B cell (primary cell): ENCODE results near the gene FAM131C. TPM values are rescaled to one million over a fixed set of nuclear protein-coding genes. Genes with fewer than 3 reads are reported as not detected.

Experiments used
- ATAC-seq: fragments of 200-7000 bp; cut with Tn5 transposase; one replicate; pipeline ENCODE4 v1.10.0; 2021; ENCODE audit warnings: low read depth, mild to moderate bottlenecking, moderate number of reproducible peaks, moderate library complexity
- CTCF ChIA-PET: fragments of 350-600 bp; sonication (Branson Sonifier 250); formaldehyde crosslinking; loops from one replicate; lab custom pipeline; 2021; ENCODE audit warnings: antibody characterized with exemption, inconsistent platforms; lab: Charles Lee
- POLR2A ChIA-PET: fragments of 350-600 bp; sonication (Branson Sonifier 250); formaldehyde crosslinking; loops from one replicate; lab custom pipeline; 2021; ENCODE audit warnings: antibody characterized with exemption; lab: Charles Lee
- DNase-seq: peaks from one replicate; pipeline ENCODE4 v3.0.0; 2013
- H2AFZ ChIP-seq: 2 replicates; pipeline ENCODE4 v1.6.1; 2012; ENCODE audit warnings: mild to moderate bottlenecking, low read depth, low read length; ENCODE audit not compliant: insufficient read depth, poor library complexity, severe bottlenecking
- H3K27ac ChIP-seq, 2 donors: 1 replicate in 1 of 2; 2 replicates in 1 of 2; pipeline ENCODE4 v1.5.1; 2012 to 2013; ENCODE audit warnings: low read length in 2 of 2, mild to moderate bottlenecking in 2 of 2, moderate library complexity in 1 of 2
- H3K27me3 ChIP-seq, 4 experiments: fragments of 200-600 bp in 1 of 4; sonication (generic) in 1 of 4; replicated peaks in 1 of 4; 1 replicate in 2 of 4; 2 replicates in 2 of 4; pipeline versions ENCODE4 v1.6.1 to v1.7.0; 2013 to 2016; ENCODE audit warnings: low read length in 3 of 4, mild to moderate bottlenecking in 2 of 4, mixed read lengths in 1 of 4, moderate library complexity in 1 of 4; ENCODE audit not compliant: insufficient read depth in 4 of 4, control insufficient read depth in 3 of 4; ENCODE audit errors: control extremely low read depth in 1 of 4
- H3K36me3 ChIP-seq, 2 experiments: replicated peaks in 1 of 2; 1 replicate in 1 of 2; 2 replicates in 1 of 2; pipeline versions ENCODE4 v1.6.1 to v1.7.1; 2013; ENCODE audit warnings: low read length in 1 of 2; ENCODE audit not compliant: insufficient read depth in 2 of 2, control insufficient read depth in 1 of 2; ENCODE audit errors: control extremely low read depth in 1 of 2, extremely low read depth in 1 of 2
- H3K4me1 ChIP-seq, 2 donors: fragments of 200-600 bp in 1 of 2; sonication (generic) in 1 of 2; 1 replicate in 1 of 2; 2 replicates in 1 of 2; pipeline versions ENCODE4 v1.5.1 to v1.6.1; 2013 to 2017; ENCODE audit warnings: low read length in 2 of 2; ENCODE audit not compliant: control insufficient read depth in 2 of 2, insufficient read depth in 2 of 2
- H3K4me2 ChIP-seq: replicated peaks from 2 replicates; pipeline ENCODE3; 2012; ENCODE audit warnings: mild to moderate bottlenecking, low read depth, low read length; ENCODE audit not compliant: poor library complexity, severe bottlenecking
- H3K4me3 ChIP-seq, 5 experiments: fragments of 200-600 bp in 1 of 5; sonication (generic) in 1 of 5; 1 replicate in 3 of 5; 2 replicates in 2 of 5; pipeline versions ENCODE4 v1.5.1 to v1.7.0; 2011 to 2016; ENCODE audit warnings: low read length in 4 of 5, mild to moderate bottlenecking in 4 of 5, low read depth in 2 of 5, control low read depth in 1 of 5, moderate library complexity in 1 of 5; ENCODE audit not compliant: insufficient read depth in 1 of 5; ENCODE audit errors: control extremely low read depth in 1 of 5, extremely low read depth in 1 of 5
- H3K79me2 ChIP-seq: fragments of 200-600 bp; sonication (generic); one replicate; pipeline ENCODE4 v1.6.0; 2016; ENCODE audit warnings: low read length; ENCODE audit not compliant: control insufficient read depth, insufficient read depth
- H3K9ac ChIP-seq: fragments of 200-600 bp; sonication (generic); 2 replicates; pipeline ENCODE4 v1.6.1; 2017; ENCODE audit warnings: mild to moderate bottlenecking, low read length, moderate library complexity
- H3K9me3 ChIP-seq, 3 donors: one replicate each; pipeline versions ENCODE4 v1.6.1 to v1.7.1; 2013; ENCODE audit warnings: low read length in 2 of 3; ENCODE audit not compliant: control insufficient read depth in 2 of 3, insufficient read depth in 1 of 3; ENCODE audit errors: control extremely low read depth in 1 of 3
- H4K20me1 ChIP-seq: 2 replicates; pipeline ENCODE4 v1.6.0; 2012; ENCODE audit warnings: mild to moderate bottlenecking, low read length; ENCODE audit not compliant: insufficient read depth, control insufficient read depth, poor library complexity, severe bottlenecking
- H3K27ac Mint-ChIP-seq: one replicate; pipeline ENCODE4 v1.8.0; 2021; ENCODE audit warnings: mixed read lengths
- H3K27me3 Mint-ChIP-seq: one replicate; pipeline ENCODE4 v1.8.0; 2021; ENCODE audit warnings: mixed read lengths
- H3K4me1 Mint-ChIP-seq: one replicate; pipeline ENCODE4 v1.8.0; 2021; ENCODE audit warnings: mixed read lengths
- H3K4me3 Mint-ChIP-seq: one replicate; pipeline ENCODE4 v1.8.0; 2021; ENCODE audit warnings: mixed read lengths
- H3K9me3 Mint-ChIP-seq: one replicate; pipeline ENCODE4 v1.8.0; 2022; ENCODE audit warnings: mixed read lengths; ENCODE audit not compliant: insufficient read depth
- EZH2 ChIP-seq: IDR thresholded peaks from 2 replicates; pipeline ENCODE4 v1.6.1; 2012; ENCODE audit warnings: borderline replicate concordance, low read depth, mild to moderate bottlenecking, moderate library complexity, low read length; ENCODE audit not compliant: insufficient read depth, poor library complexity, severe bottlenecking
- WGBS: methylation state at CpG from one replicate; pipeline ENCODE4 v1.1.5; 2013; ENCODE audit warnings: missing lambda C conversion rate; ENCODE audit not compliant: insufficient coverage; 5-methylcytosine and 5-hydroxymethylcytosine counted together
- intact Hi-C: fragments of 100-400 bp; cut with micrococcal nuclease; formaldehyde crosslinking; loops from one replicate; pipeline ENCODE4 v1.10.0; 2022
- polyA plus RNA-seq: library from polyadenylated mRNA; depleted of rRNA; stranded (reverse); fragments of >200 nt; gene quantifications from 2 replicates; pipeline ENCODE4 v1.2.3, GENCODE V29; 2012
- total RNA-seq, 2 donors: library from RNA; stranded (reverse); fragments of 120-200 nt in 1 of 2; gene quantifications; 1 replicate in 1 of 2; 2 replicates in 1 of 2; pipeline versions ENCODE4 v1.2.3 to v1.2.4, GENCODE V29; 2013 to 2022
- TF ChIP-seq, protein P1 (sequence below): fragments of 200-600 bp; IDR thresholded peaks from one replicate; pipeline ENCODE4 v1.8.0; 2022; ENCODE audit warnings: antibody characterized with exemption, mild to moderate bottlenecking

The FAM131C gene
- total and polyA plus RNA-seq, 2 donors (not counting 1 experiment from before 2014, with no cell fraction given) = 0.37 TPM; not detected in 1

DNA sequence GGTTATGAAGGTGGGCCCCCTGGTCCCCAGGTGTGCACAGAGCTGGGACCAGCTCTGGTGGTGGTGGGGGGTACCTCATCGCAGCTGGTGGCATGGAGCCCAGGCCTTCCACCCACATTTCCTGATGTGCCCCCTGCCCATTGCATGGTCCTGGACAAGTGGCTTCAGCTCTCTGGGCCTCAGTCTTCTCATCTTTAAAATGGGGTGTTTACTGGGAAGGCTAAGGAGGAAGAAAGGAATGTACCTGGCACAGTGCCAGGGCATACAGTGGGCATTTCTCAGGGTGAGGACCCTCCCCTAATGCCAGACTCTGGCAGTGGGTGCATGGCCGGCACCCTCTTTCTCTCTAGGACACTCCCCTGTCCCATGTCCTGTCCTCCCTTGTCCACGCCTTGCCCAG lies 22.4 kb downstream of the FAM131C start:
- H3K9me3 Mint-ChIP-seq = no peaks in the 10 kb centered on the region

GRCh38 chr1:16050328-16050727 lies 23.1 kb downstream of the FAM131C start:
- intact Hi-C loops = loop anchor here (1.0 kb wide), 1 partner anchor 9 kb away; no protein-coding TSS in a partner anchor
- no peak overlapping the region for H3K4me2 ChIP-seq
- no peaks in the 10 kb centered on the region for H4K20me1 ChIP-seq
- H3K27ac ChIP-seq = no peak overlapping the region
- Mint-ChIP-seq H3K27ac (no peak overlapping the region), H3K27me3 (peaks cover 10% of the 10 kb centered on the region), H3K9me3 (no peaks in the 10 kb centered on the region), H3K4me3 (no peak overlapping the region), H3K4me1 (peaks cover 7% of the 10 kb centered on the region)
- no peak overlapping the region for H2AFZ ChIP-seq
- no peaks in the 10 kb centered on the region for H3K36me3 ChIP-seq
- ChIA-PET CTCF (interaction anchor here (0.9 kb wide), 1 partner anchor 235 kb away, joined by 3 read pairs; no protein-coding TSS in a partner anchor), POLR2A (no interaction called here)
- ATAC-seq = no peak
- H3K79me2 ChIP-seq = no peaks in the 10 kb centered on the region
- peaks cover 7 to 8% of the 10 kb centered on the region in 2 donors for H3K4me1 ChIP-seq
- H3K9ac ChIP-seq = no peak overlapping the region
- no peaks in the 10 kb centered on the region for H3K9me3 ChIP-seq
- peaks cover 0 to 12% (median 0%) of the 10 kb centered on the region in 4 experiments for H3K27me3 ChIP-seq
- TF ChIP-seq, protein P1, sequence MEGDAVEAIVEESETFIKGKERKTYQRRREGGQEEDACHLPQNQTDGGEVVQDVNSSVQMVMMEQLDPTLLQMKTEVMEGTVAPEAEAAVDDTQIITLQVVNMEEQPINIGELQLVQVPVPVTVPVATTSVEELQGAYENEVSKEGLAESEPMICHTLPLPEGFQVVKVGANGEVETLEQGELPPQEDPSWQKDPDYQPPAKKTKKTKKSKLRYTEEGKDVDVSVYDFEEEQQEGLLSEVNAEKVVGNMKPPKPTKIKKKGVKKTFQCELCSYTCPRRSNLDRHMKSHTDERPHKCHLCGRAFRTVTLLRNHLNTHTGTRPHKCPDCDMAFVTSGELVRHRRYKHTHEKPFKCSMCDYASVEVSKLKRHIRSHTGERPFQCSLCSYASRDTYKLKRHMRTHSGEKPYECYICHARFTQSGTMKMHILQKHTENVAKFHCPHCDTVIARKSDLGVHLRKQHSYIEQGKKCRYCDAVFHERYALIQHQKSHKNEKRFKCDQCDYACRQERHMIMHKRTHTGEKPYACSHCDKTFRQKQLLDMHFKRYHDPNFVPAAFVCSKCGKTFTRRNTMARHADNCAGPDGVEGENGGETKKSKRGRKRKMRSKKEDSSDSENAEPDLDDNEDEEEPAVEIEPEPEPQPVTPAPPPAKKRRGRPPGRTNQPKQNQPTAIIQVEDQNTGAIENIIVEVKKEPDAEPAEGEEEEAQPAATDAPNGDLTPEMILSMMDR = no peak
- TF ChIP-seq EZH2 = no peak
- no peak overlapping the region for H3K4me3 ChIP-seq
- DNase-seq = no peak
- WGBS = no CpG with 5 or more reads among the region's 7 CpGs

More for the DNA sequence above, 22.4 kb downstream of the FAM131C start:
- no peak overlapping the region for H3K27ac Mint-ChIP-seq
- ChIA-PET POLR2A (no interaction called here), CTCF (interaction anchor here (0.6 kb wide), 1 partner anchor 288 kb away, joined by 3 read pairs; no protein-coding TSS in a partner anchor)
- Histone ChIP-seq H3K27ac (no peak overlapping the region), H3K27me3 (peaks cover 0 to 12% (median 0%) of the 10 kb centered on the region in 4 experiments), H3K4me1 (peaks cover 11 to 13% of the 10 kb centered on the region in 2 donors), H3K9me3 (no peaks in the 10 kb centered on the region), H2AFZ (no peak overlapping the region), H3K4me2 (no peak overlapping the region), H3K36me3 (no peaks in the 10 kb centered on the region), H4K20me1 (no peaks in the 10 kb centered on the region), H3K4me3 (no peak overlapping the region), H3K9ac (no peak overlapping the region), H3K79me2 (no peaks in the 10 kb centered on the region)
- WGBS = 86% methylated on average over 2 of the region's 3 CpGs
- ATAC-seq = no peak
- DNase-seq = no peak
- H3K27me3 Mint-ChIP-seq = peaks cover 10% of the 10 kb centered on the region
- H3K4me1 Mint-ChIP-seq = peaks cover 11% of the 10 kb centered on the region
- no peak overlapping the region for H3K4me3 Mint-ChIP-seq
- intact Hi-C loops = no loop called here
- TF ChIP-seq EZH2 = no peak
